NT2/D1 (cell line): ENCODE results near the gene BDKRB2.

ENCODE experiments used
- DNase-seq: peaks from one replicate; pipeline ENCODE4 v3.0.0-alpha.2; 2011; ENCODE audit warnings: low read depth, low spot score
- H3K27me3 ChIP-seq: 2 replicates; pipeline ENCODE4 v1.6.0; 2011; ENCODE audit warnings: mild to moderate bottlenecking; ENCODE audit not compliant: insufficient read length, insufficient read depth
- H3K36me3 ChIP-seq: 2 replicates; pipeline ENCODE4 v1.6.1; 2011; ENCODE audit warnings: mild to moderate bottlenecking, low read length, mixed read lengths; ENCODE audit not compliant: insufficient read depth, insufficient read length
- H3K4me1 ChIP-seq: 2 replicates; pipeline ENCODE4 v1.5.1; 2011; ENCODE audit not compliant: insufficient read depth, insufficient read length
- H3K4me3 ChIP-seq: 2 replicates; pipeline ENCODE4 v1.5.1; 2011; ENCODE audit warnings: low read depth; ENCODE audit not compliant: insufficient read length
- H3K9ac ChIP-seq: 2 replicates; pipeline ENCODE4 v1.6.0; 2011; ENCODE audit warnings: low read depth; ENCODE audit not compliant: insufficient read length
- H3K9me3 ChIP-seq: 2 replicates; pipeline ENCODE4 v1.5.1; 2011; ENCODE audit warnings: mild to moderate bottlenecking, low read length; ENCODE audit not compliant: insufficient read depth
- SUZ12 ChIP-seq: IDR thresholded peaks from 2 replicates; pipeline ENCODE4 v1.6.1; 2011; ENCODE audit not compliant: insufficient read length, insufficient read depth; ENCODE audit errors: extremely low read depth
- YY1 ChIP-seq: IDR thresholded peaks from 2 replicates; pipeline ENCODE4 v1.6.1; 2011; ENCODE audit not compliant: insufficient read length, insufficient read depth
- ZNF274 ChIP-seq: IDR thresholded peaks from 2 replicates; pipeline ENCODE4 v1.6.1; 2011; ENCODE audit warnings: mild to moderate bottlenecking, low read depth, low read length

BDKRB2 gene

DNA sequence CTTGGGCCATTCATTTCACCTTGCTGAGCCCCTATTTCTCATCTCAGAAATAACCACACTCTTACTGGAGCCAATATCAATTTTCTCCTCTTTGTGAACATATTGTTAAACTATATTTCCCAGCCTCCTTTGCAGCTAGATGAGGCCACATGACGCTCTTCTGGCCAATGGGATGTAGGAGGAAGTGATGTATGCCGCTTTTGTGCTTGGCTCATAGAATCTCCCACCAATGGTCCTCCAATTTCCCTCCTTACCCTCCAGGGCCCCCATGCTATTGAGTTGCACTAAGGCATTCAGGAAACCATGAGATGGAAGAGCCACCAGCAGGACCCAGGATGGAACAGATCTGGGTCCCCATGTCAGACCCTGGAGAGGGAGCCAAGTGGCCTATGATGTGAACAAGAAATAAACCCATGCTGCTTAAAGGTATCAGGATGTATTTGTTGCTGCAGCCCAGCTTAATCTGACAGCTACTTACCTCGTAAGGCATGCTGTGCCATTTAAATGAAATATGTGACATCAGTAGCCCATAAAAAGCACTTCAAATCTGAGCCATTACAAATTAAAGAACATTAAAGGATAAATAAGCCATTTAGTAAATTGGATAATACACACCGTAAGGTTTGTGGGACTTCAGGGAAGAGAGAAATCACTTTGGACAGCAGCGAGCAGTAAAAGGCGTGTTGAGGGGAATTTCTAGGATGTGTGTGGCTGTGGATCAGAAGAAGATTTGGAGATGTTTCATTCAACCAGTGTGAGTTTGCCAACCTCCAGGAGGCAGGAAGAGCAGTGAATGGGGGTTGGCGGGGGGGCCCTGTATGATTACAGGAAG, 24.4 kb upstream of the BDKRB2 start:
- no peak overlapping the region for H3K9ac ChIP-seq
- no peak for DNase-seq
- no peak overlapping the region for H3K4me3 ChIP-seq
- no peaks in the 10 kb centered on the region for H3K4me1 ChIP-seq
- no peaks in the 10 kb centered on the region for H3K9me3 ChIP-seq
- no peaks in the 10 kb centered on the region for H3K36me3 ChIP-seq
- H3K27me3 ChIP-seq = no peaks in the 10 kb centered on the region
- TF ChIP-seq YY1 (no peak), SUZ12 (no peak)

DNA sequence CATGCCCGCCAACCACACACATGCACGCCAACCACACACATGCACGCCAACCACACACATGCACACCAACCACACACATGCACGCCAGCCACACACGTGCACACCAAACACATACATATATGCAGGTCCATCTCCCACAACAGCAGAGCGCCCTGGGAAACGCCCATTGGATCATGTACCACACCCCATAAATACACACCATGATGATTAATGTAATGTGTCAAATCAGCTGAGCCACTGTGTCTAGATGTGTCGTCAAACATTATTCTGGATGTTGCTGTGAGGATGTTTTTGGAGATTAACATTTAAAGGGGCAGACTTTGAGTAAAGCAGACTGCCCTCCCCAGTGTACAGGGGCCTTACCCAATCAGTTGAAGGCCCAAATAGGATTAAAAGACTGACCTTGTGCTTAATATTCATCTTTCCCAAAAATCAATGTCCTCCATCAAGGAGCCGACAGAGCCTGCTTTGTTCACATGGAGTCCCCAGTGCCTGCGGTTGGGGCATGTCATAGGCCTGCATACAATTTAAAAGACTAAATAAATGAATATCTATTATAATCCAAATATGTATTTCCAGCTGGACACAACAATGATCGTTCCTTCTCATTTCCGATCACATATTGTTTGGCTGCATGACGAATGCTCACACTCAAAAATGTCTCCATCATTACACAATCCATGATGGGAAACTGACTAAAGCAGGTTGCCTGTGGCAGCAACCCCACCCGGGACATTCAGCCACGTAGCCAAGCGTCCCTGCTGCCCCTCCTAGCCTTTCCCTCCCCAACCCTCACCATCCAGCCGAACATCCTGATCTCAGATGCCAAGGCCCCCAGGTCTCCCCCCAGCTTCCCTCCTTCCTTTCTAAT, 23.2 kb upstream of the BDKRB2 start:
- no peaks in the 10 kb centered on the region for H3K9me3 ChIP-seq
- DNase-seq = no peak
- no peaks in the 10 kb centered on the region for H3K36me3 ChIP-seq
- no peaks in the 10 kb centered on the region for H3K4me1 ChIP-seq
- no peak for TF ChIP-seq SUZ12
- no peak for TF ChIP-seq YY1
- TF ChIP-seq ZNF274 = no peak
- H3K9ac ChIP-seq = no peak overlapping the region
- no peak overlapping the region for H3K4me3 ChIP-seq
- no peaks in the 10 kb centered on the region for H3K27me3 ChIP-seq

GRCh38 chr14:96182546-96182945, 22.1 kb upstream of the BDKRB2 start:
- no peaks in the 10 kb centered on the region for H3K27me3 ChIP-seq
- no peak for DNase-seq
- TF ChIP-seq ZNF274 (no peak), SUZ12 (no peak), YY1 (no peak)
- H3K4me3 ChIP-seq = no peak overlapping the region
- H3K9me3 ChIP-seq = no peaks in the 10 kb centered on the region
- H3K36me3 ChIP-seq = no peaks in the 10 kb centered on the region
- H3K9ac ChIP-seq = no peak overlapping the region
- peaks cover 2% of the 10 kb centered on the region for H3K4me1 ChIP-seq

DNA sequence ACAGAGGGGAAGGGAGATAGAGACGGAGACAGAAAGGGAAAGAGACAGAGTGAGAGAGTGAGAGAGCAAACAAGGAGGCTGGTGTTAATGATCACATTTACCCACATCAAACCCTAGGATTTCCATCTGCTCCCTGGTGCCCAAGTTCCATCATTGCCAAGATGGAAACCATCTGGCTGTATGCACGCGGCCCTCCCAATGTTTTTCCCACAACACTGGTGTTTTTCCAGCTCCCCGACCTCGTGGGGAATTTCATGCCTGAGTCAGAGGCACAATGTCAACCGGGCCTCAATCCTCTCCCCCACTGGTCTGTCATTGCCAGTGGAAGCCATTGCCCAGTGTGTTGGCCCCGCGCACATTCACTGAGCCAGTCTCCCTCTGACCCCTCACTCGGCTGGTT, 19.9 kb upstream of the BDKRB2 start:
- no peaks in the 10 kb centered on the region for H3K36me3 ChIP-seq
- H3K9me3 ChIP-seq = no peaks in the 10 kb centered on the region
- no peaks in the 10 kb centered on the region for H3K27me3 ChIP-seq
- no peak overlapping the region for H3K4me3 ChIP-seq
- peaks cover 2% of the 10 kb centered on the region for H3K4me1 ChIP-seq
- DNase-seq = no peak
- no peak for TF ChIP-seq SUZ12
- no peak for TF ChIP-seq ZNF274
- no peak for TF ChIP-seq YY1
- H3K9ac ChIP-seq = no peak overlapping the region

DNA sequence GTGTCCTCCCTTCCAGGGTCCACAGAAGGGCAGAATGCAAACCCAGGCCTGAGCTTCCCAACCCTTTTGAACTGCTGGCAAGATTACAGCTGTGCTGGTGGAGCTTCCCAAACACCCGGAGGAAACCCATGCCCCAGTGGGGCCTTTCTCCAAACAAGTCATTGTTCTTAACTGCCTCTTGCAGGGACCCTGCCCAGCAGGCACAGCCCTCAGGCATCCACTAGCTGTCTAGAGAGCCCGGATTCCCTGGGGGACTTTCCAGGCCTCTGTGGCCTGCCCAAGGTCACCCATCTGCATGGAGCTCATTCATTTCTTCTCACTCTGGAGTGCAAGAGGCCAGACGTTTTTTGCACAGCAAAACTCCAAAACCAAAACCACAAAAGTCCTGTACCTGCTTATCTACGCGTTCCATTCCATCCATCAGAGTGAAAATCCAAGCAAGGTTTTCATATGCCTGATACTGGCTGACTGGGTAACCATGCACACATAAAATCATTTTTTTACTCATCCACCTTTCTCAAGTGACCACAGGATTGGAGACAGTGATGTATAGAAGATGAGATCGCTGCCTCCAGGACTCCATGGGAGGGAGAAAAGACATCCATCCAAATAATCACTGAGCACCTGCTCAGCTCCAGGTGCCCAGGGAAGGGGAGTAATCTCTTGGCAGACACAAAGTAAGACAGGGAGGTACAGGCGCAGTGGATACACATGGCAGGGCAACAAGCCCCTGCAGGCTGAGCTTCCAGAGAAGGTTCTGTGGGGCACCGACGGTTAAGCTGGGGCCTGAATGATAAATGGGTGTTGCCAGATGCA, 17.2 kb upstream of the BDKRB2 start:
- H3K36me3 ChIP-seq = no peaks in the 10 kb centered on the region
- TF ChIP-seq ZNF274 = no peak
- no peak for TF ChIP-seq SUZ12
- no peak for TF ChIP-seq YY1
- H3K4me1 ChIP-seq = peaks cover 6% of the 10 kb centered on the region
- DNase-seq = no peak
- no peak overlapping the region for H3K9ac ChIP-seq
- H3K4me3 ChIP-seq = no peak overlapping the region
- no peaks in the 10 kb centered on the region for H3K9me3 ChIP-seq
- no peaks in the 10 kb centered on the region for H3K27me3 ChIP-seq

DNA sequence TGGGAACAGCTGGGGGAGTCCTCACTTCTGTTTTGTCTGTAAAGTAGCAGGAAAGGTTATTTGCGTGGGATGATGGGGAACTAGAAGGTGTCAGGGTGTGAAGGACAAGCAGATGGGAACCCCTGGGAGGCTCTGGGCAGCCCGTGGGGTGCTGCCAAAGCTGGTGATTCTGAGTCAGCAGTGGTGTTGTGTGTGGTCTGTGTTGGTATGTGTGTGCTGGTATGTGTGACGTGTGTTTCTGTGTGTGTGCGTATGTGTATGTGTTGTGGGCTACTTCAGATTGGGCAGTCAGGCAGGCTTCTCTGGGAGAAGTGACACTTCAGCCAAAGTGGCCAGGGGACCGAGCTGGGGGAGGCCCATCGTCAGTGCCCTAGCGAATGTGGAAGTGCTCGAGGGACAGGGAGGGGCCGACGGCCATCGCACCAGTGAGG, 15.3 kb upstream of the BDKRB2 start:
- TF ChIP-seq ZNF274 = no peak
- TF ChIP-seq YY1 = no peak
- TF ChIP-seq SUZ12 = no peak
- no peaks in the 10 kb centered on the region for H3K36me3 ChIP-seq
- no peak overlapping the region for H3K9ac ChIP-seq
- H3K9me3 ChIP-seq = no peaks in the 10 kb centered on the region
- H3K27me3 ChIP-seq = no peaks in the 10 kb centered on the region
- H3K4me1 ChIP-seq = peaks cover 6% of the 10 kb centered on the region
- no peak overlapping the region for H3K4me3 ChIP-seq
- no peak for DNase-seq

DNA sequence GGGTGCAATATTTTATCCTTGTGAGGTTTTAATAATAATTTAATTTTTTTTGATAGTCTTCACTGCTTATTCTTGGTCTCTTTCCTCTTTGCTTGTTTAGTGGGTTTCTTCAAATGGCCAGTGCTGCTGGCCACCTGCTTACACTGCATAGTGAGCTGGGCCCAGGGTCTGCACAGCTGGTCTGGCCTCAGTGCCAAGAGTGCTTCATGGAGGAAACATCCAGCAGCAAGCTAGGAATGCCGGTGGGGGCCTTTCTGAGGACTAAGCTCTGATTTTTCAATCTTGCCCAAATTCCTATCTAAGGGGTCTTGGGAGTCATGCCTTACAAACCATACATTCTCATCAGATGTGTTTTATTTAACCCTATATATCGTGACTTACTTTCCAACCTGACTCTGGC, 13.3 kb upstream of the BDKRB2 start:
- TF ChIP-seq YY1 (no peak), SUZ12 (no peak), ZNF274 (no peak)
- Histone ChIP-seq H3K4me1 (peaks cover 6% of the 10 kb centered on the region), H3K27me3 (no peaks in the 10 kb centered on the region), H3K4me3 (no peak overlapping the region), H3K9me3 (no peaks in the 10 kb centered on the region), H3K9ac (no peak overlapping the region), H3K36me3 (no peaks in the 10 kb centered on the region)
- DNase-seq = no peak
